GM10248 (cell line): Measurements from ENCODE around the gene SLC45A2.

Experiments
- CTCF ChIA-PET: fragments of 300-600 bp; sonication (Branson Sonifier 250); formaldehyde crosslinking; extraction: SDS; loops from one replicate; lab custom pipeline; 2021; ENCODE audit warnings: antibody characterized with exemption; lab: Yijun Ruan, JAX
- POLR2A ChIA-PET: fragments of 350-650 bp; sonication (Branson Sonifier 250); formaldehyde crosslinking; extraction: SDS; loops from one replicate; lab custom pipeline; 2020; ENCODE audit warnings: antibody characterized with exemption; lab: Yijun Ruan, JAX
- DNase-seq: peaks from one replicate; pipeline ENCODE4 v3.0.0; 2012; ENCODE audit errors: extremely low spot score
- CTCF ChIP-seq: IDR thresholded peaks from 2 replicates; pipeline ENCODE4 v1.5.1; 2012; ENCODE audit warnings: mild to moderate bottlenecking, low read depth; ENCODE audit errors: extremely low read depth, missing control alignments, control extremely low read depth

SLC45A2 gene

GRCh38 chr5:33903118-33903517 is 81.4 kb downstream of the SLC45A2 start:
- DNase-seq: no peak
- POLR2A ChIA-PET: no interaction called here
- TF ChIP-seq CTCF: no peak
- CTCF ChIA-PET: no interaction called here

- no peak for TF ChIP-seq CTCF
- DNase-seq: no peak
- ChIA-PET CTCF (no interaction called here), POLR2A (no interaction called here)
Observed at GRCh38 chr5:33901156-33901555, 83.3 kb downstream of the SLC45A2 start.
